GM18867 (cell line): Measurements from ENCODE around the gene MPPED2.

Source experiments
- ATAC-seq: cut with Tn5 transposase; IDR thresholded peaks from one replicate; pipeline ENCODE4 v1.9.1; 2021; ENCODE audit warnings: mild to moderate bottlenecking, moderate library complexity; ENCODE audit not compliant: unreplicated experiment

The MPPED2 gene

DNA sequence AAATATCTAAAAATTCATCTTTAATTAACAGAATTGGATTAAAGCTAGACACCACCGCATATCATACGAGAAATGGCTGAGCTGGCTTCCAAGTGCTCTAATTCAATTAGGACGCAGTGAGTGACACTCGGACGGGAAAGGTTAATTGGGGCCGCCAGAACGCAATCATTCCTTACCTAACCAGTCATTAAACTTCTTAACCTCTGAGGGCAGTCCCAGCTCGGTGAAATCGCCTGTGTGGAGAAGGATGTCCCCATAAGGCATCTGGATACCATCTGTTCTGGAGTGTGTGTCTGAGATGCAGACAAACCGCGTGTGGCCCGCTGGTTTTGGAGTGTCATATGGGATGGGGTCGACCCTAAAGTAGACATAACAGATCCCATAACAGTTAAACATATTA lies 50.3 kb downstream of the MPPED2 start:
- no peak for ATAC-seq

DNA sequence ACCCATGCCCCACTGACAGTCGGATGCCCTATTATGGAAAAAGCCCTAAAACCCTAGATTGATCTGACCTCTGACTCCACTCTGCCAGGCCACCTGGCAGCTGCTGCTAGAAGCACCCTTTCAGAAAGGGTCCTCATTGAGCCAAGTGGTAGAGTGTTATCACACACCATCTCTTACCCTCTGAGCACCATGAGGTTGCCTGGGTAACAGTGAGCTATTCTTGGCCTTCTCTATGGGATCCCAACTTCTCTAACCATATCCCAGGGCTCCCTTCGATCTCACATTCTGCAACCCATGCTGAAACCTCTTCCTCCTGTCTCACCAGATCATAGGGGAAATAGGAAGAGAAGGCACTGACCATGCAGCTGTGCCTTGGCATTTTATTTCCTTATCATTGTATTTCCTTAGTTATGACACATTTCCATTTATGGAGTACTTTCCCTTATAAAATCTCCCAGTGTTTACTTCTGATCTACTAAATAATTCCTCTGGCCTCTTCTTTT lies 52.7 kb downstream of the MPPED2 start:
- ATAC-seq: no peak

DNA sequence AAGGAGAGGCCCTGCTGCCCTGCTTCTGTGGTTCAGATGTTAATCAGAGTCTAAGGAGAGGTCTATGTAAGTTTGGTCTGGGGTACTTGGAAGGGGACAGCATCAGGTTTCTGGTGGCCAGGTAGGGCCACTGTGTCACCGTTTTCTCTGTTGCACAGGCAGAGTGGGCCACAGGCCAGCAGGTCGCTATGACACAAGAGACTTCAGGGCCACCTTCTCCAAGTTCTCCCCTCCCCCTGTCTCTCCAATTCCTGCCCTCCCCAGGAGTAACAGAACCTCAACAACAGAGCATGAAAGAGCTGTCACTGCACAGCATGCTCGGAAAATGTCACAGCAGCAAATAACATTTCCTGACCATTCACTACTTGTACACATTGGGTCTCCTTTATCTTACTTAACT lies 58.6 kb downstream of the MPPED2 start:
- no peak for ATAC-seq

DNA sequence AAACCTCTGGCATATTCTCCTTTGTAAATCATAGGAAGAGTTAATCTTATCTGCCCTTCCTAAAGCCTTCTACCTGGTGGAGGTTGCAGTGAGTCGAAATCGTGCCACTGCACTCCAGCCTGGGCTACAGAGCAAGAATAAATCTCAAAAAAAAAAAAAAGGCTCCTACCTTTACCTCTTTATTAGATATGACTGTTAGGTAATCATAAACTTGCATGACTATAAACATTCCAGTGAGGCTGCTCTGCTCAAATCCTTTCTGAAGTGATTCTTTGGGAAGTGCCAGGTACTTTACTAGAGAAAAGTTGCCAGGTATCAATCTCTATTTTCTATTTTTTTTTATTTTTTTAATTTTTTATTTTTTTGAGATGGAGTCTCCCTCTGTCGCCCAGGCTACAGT lies 59.6 kb downstream of the MPPED2 start:
- ATAC-seq: no peak

DNA sequence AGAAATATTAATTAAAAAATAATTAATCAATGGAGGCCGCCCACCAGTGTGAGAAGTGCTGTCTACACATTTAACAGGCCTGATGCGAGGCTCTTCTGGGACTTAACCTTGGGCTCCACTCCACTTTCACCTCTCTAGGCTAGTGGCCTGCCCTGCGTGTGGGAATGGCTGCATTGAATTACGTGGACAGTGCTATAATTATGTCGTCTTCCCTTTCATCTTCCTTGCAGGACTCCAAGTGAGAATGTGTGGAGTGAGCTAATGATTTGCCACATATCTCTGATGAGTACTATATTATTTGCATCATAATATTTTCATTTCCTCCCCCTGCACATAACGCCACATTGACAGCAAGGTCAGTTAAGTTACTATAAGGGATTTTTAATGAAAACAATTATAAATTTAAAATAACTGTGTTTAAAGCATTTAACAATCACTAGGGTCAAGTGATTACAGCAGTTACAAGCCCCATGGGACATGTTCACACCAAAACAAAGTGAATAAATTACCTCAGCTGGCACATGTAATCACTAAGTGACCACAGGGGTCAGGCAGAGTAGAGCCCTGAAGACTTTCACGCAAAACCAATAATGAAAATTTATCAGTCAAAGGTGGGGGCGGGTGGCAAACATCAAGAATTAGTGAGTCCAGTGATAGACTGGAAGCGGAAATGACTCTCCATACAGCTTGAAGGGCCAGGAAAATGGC lies 63.5 kb downstream of the MPPED2 start:
- no peak for ATAC-seq

DNA sequence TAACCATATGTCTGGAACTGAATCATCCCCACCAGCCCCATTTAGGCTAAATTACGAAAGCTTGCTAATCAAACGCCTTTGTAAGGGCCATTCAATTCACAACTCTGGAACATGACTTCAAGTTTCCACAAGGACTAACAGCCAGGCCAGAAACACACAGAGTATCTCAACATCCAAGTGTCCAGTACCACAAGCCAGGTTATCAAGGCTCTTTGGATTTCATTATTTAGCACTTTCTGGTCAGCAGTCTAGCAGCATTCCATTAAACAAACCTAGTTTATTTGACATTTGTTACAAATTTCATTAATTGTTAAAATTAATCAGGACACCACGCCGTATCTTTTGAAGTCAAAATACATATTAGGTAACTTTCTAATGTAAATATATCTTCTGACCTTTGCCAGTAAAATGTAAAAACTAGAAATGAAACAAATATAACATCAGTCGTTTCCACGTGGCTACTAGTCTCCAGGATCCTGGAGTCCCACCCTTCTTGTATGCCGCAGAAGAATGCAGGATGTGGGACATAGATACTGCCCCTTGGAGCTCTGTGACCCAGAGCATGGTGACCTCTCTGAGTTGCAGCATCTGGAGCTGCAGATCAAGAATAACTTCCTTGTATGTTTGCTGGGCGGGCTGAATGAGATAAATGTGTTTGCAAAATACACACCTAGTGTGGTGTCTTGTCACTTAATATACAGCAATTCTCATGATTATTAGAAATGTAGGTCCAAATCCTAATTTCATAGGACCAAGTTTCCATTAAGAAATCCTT lies 64.7 kb downstream of the MPPED2 start:
- no peak for ATAC-seq

DNA sequence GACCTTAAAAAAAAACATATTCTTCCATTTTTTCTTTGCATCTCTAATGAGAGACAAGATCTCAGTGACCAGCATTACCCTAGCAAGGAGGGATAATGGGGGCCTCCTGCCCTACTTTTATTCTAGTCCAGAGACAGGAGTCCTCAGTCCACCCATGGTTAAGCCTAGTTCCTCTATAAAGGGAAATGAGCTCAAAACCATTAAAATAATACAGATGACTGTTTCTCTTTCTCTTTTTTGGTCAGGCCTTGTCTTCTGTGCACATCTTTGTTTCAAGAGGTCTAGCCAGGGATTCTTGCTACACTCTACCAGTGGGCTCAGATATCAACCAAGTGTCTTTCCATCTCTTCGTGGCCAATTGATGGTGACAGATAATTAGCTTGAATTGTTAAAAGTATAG lies 73.1 kb downstream of the MPPED2 start:
- no peak for ATAC-seq

DNA sequence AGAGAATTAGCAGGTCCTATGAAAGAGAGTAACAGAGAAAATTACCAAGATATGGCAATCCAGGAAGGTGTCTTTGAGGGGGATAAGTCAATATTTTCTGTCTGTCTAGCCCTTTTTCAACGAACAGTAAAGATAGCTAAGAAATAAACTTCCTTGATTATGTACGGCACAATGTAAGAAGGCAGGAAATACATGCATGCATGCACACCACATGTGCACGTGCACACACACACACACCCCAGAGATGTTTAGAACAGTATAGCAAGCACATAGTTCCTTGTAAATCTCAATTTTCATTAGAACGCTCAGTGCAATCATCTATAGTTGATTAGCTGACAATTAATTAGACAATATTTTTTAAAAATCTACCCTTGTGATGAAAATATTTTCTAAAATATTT lies 74.7 kb downstream of the MPPED2 start:
- no peak for ATAC-seq

DNA sequence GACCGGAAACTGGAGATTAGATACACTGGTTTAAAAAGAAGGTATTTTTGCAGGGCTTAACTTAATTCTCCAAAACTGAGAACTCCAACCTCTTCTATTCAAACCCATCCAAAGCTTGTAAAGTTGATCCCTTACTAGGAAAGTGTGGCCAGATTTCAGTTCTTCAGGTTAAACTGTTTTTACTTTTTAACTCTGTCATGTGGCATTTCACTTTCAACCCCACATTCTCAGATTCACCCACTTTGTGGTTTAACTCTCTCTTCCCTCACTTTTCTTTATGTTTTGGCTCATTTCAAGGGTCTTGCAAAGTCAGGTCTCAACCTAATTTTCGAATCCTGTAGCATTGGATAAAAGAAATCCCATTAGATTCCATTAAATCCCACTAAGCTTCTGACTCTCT lies 75.4 kb downstream of the MPPED2 start:
- no peak for ATAC-seq

DNA sequence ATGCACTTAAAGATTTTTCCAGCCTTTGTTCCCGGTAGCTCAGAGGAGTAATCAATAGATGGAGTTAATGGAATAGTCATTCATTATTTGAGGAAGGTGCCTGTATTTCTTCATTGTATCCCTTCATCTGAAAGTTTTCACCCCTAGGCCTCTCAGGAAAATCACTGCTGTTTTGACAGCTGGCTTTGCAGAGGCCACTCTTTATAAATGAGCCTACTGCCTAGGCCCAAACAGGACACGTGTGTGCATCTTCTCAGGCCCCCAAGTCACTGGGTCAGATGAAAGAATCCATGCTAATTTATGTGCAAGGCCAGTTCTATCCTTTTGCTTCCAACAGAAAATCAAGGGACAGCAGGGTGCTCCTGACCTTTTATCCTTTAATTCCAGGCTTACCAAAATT lies 76.8 kb downstream of the MPPED2 start:
- ATAC-seq: no peak

DNA sequence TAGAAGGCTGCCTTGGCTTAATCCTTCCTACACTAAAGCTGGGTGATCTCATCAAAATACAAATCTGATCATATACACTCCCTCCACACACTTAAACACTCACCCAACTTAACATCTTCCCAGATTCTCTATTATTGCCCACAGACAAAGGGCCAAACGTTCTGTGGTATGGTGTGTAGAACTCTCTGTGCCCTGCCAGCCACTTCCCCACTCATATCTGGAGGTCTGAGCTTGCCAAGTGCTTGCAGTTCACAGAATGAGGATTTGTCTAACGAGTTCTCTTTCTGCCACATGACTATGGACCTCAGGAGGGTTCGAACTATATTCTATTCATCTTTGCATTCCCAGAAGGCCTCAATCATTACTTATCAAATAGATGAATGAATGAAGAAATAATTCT lies 77.6 kb downstream of the MPPED2 start:
- no peak for ATAC-seq

DNA sequence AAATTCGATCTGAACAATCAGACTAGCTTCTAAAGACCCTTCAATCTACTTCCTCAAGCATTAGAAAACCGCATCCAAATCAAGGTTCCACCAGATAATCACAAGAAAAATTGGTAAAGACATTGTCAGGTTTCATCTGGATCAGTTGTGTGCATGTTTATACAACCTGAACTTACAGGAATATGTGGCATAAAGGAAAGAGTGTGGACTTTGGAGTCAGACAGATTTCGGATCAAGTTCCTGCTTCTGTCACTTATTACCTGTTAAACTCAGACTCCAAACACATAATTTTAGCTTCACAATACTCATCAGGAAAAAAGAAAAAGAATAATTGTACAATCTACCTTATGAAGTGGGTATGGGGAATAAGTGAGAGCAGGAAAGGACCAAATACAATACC lies 80.5 kb downstream of the MPPED2 start:
- ATAC-seq: no peak

DNA sequence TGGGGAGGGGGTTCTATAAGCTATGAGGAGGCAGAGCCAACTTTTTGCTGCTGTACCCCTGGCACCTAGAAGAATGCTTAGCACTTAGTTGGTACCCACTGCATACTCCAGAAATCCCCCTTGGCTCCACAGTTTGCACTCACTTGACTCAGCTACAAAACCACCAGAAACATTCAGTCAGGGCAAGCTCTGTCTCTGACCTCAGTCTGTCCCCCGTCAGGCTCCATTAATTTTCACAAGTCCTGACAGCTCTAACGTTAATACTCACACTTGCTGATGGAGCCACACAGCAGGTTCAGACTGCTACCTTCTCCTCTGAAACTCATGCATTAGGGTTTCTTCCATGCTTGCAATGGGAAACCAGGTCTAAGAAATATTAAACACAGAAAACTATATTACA lies 81.7 kb downstream of the MPPED2 start:
- peak; percentile 75 for ATAC-seq

DNA sequence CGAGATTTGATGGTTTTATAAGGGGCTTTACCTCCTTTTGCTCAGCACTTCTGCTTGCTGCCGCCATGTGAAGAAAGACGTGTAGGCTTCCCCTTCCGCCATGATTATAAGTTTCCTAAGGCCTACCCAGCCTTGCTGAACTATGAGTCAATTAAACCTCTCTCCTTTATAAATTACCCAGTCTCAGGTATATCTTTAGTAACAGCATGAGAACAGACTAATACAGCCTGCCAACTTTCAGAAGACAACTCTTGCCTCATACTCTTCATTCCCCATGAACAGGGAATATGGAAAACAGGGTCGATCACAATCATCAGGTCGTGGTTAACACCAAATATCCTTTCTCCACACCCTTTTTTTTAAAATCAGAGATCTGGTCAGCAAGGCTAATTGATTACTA lies 83.0 kb downstream of the MPPED2 start:
- ATAC-seq: no peak

DNA sequence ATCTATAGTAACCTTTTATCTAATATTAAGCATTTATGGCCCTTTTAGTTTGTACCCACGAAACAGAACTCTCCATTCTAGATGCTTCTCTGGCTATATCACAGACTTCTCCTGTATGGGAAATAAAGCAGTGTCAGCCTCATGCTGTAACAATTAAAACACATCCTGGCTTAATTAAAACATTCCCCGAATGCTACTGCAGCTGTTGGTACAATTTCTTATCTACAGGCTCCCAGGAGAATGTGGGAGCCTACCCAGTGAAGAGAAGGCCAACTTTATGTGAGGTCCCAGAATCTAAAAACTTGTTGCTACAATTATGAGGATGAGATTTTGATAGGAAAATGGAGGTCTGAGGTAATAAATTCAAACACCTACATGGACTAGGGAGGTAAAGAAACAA lies 83.8 kb downstream of the MPPED2 start:
- ATAC-seq: no peak

DNA sequence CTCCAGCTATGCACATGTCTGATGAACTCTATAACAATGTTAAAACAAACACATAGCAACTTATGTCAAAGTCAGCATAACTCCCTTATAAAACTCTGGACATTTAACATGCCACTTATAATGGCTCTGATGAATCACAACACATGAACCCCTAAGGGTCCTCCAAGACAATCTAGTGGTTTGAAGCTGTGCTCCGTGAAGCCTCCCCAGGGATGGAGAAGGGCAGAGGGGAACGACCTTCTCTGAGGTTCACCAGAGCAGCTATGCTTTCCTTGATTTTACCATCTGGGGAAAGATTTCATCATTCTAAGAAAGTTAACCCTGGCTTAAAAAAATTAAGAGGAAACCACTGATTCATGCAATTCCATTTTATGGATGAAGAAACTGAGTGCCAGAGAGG lies 84.4 kb downstream of the MPPED2 start:
- no peak for ATAC-seq

DNA sequence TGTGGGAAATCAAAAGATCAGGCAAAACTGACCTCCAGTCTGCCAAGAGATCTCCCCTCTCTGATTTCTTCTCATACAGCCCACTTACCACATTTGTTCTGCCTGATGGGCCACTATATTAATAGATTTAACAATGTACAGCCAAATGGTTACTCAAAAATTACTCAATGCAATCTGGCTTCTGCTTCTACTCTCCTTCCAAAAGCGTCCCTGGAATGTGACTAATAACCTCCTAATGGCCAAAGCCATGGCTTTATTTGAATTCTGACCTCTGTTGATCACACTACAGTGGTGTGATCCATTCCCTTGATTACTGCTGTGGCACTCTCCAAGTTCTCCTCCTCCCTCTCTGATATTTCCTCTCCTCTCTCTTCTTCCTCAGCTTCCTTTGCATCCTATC lies 86.2 kb downstream of the MPPED2 start:
- ATAC-seq: no peak

DNA sequence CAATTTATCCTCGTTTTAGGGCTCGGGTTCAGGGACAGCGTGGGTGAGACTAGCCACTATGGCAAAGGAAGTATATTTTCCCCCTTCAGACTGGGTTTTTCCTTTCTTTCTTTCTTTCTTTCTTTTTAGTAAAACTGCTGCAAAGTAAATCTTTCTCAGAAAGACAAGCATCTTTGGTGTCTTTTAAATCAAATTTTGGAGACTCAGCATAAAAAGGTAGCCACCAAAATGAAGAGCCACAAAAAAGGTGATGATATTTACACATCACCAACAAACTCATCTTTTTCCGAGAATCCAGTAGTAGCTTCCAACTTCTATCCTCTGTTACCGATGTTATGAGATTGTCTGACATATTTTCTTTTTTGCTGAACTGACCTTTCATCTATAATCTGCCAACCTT lies 88.6 kb downstream of the MPPED2 start:
- no peak for ATAC-seq

DNA sequence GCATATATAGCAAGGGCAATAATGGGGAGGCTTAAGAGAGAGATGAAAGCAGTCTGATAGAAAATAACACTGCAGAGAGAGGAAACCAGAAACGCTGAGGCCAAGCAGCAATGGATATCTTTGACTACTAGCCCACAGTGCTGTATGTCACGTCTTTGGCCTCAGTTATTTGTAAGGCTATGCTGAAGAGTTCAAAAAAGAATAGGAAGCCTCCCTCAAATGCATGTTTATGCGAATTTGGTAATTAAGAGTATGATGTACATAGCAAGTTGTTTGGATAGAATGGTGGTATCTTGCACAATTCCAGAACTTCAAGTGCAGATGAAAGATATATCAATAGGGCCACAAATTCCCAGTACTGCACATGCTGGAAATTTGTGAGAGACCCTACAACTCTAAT lies 89.2 kb downstream of the MPPED2 start:
- no peak for ATAC-seq

DNA sequence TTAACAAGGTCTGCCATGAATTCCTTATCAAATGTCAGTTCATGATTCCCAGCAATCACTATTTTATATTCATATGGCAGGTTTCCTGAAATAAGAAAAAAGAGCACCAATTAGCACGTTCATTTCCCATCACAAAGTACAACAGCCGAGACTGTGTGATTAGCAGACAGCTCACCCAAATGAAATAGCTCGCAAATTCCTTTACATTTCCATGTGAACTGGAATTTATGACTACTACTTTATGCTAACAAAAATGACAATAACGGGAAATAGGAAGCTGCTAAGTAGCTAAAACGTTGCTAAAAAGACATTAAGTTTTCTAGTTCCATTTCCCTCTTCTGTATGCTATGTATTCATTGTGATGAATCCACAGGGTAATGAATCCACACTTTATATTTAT lies 90.7 kb downstream of the MPPED2 start:
- no peak for ATAC-seq

DNA sequence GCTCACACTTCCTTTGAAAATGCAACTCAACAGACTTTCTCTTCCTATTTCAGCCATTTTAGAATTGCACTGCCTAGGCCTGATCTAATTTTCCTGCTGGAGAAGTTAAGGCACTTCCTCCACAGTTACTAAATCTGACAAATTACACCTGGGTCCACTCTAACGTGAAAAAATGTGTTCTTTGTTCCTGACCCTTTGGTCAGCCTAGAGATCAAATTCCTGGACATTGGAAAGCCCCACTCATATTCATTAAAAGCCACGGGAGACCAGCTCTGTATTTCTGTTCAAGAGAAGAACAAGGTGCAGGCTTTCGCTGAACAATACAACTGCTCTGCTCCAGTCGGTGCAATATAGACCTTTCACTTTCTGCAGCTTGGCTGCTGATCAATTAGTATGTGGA lies 96.6 kb downstream of the MPPED2 start:
- no peak for ATAC-seq

DNA sequence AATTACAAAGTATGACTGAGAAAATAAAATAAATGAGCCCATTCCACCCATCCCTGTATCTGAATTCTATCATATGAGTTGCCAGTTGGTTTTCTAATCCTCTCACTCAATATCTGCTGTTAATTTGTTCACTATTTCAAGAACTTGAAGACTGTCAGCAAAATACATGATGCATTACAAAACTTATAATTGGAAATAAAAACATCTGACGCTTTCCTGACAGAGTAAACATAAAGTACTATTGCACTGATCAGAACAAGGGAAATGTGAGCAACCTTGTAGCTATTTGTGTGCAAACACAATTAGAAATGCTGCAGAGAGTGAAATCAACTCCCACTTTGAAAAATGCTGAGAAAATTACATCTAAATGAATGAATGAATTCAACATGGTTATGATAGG lies 97.1 kb downstream of the MPPED2 start:
- ATAC-seq: no peak
